GM23338 (cell line): ENCODE data around the gene MYOF. TPM values are rescaled to one million over a fixed set of nuclear protein-coding genes. Genes with fewer than 3 reads are reported as not detected.

Experiments
- ATAC-seq: fragments of 200-7000 bp; cut with Tn5 transposase; 3 replicates; pipeline ENCODE4 v1.9.1; 2020
- DNase-seq: peaks from one replicate; pipeline ENCODE4 v3.0.0-alpha.2; 2015; ENCODE audit warnings: low spot score
- H2AFZ ChIP-seq: fragments of 200-600 bp; sonication (generic); 2 replicates; pipeline ENCODE4 v1.8.0; 2016; ENCODE audit warnings: antibody characterized with exemption, mild to moderate bottlenecking, moderate library complexity
- H3F3A ChIP-seq: fragments of 200-600 bp; sonication (generic); replicated peaks from 2 replicates; pipeline ENCODE4 v1.8.0; 2017; ENCODE audit warnings: antibody characterized with exemption, mixed run types, low read depth
- H3K27ac ChIP-seq: fragments of 200-600 bp; sonication (generic); 2 replicates; pipeline ENCODE4 v1.6.1; 2016; ENCODE audit warnings: low read depth
- H3K27me3 ChIP-seq: fragments of 200-600 bp; sonication (generic); 2 replicates; pipeline ENCODE4 v1.8.0; 2016; ENCODE audit warnings: mild to moderate bottlenecking, mixed run types, moderate library complexity; ENCODE audit not compliant: insufficient read depth
- H3K36me3 ChIP-seq: fragments of 200-600 bp; sonication (generic); 2 replicates; pipeline ENCODE4 v1.8.0; 2016; ENCODE audit warnings: mild to moderate bottlenecking; ENCODE audit not compliant: insufficient read depth
- H3K4me1 ChIP-seq: fragments of 200-600 bp; sonication (generic); 2 replicates; pipeline ENCODE4 v1.8.0; 2016; ENCODE audit warnings: mild to moderate bottlenecking, moderate library complexity; ENCODE audit not compliant: insufficient read depth
- H3K4me2 ChIP-seq: fragments of 200-600 bp; sonication (generic); 2 replicates; pipeline ENCODE4 v1.7.1; 2017; ENCODE audit warnings: mixed run types
- H3K4me3 ChIP-seq: fragments of 200-600 bp; sonication (generic); 2 replicates; pipeline ENCODE4 v1.6.1; 2016; ENCODE audit warnings: mixed run types
- H3K79me2 ChIP-seq: fragments of 200-600 bp; sonication (generic); replicated peaks from 2 replicates; pipeline ENCODE4 v1.8.0; 2017; ENCODE audit warnings: mild to moderate bottlenecking; ENCODE audit not compliant: insufficient read depth
- H3K9me2 ChIP-seq: fragments of 200-600 bp; sonication (generic); 2 replicates; pipeline ENCODE4 v1.8.0; 2017; ENCODE audit not compliant: insufficient read depth
- H4K20me1 ChIP-seq: fragments of 200-600 bp; sonication (generic); replicated peaks from 2 replicates; pipeline ENCODE4 v1.8.0; 2017; ENCODE audit warnings: mild to moderate bottlenecking; ENCODE audit not compliant: insufficient read depth
- H3K27ac Mint-ChIP-seq: 2 replicates; pipeline ENCODE4 v1.8.0; 2020; ENCODE audit warnings: inconsistent platforms, mild to moderate bottlenecking, moderate library complexity, mixed read lengths
- H3K27me3 Mint-ChIP-seq: 3 replicates; pipeline ENCODE4 v1.8.0; 2022; ENCODE audit warnings: low read depth, mild to moderate bottlenecking, moderate library complexity, mixed read lengths, inconsistent platforms; ENCODE audit not compliant: insufficient read depth, poor library complexity
- H3K36me3 Mint-ChIP-seq: 3 replicates; pipeline ENCODE4 v1.8.0; 2021; ENCODE audit warnings: low read depth, mild to moderate bottlenecking, inconsistent platforms, moderate library complexity, mixed read lengths
- H3K4me1 Mint-ChIP-seq: 3 replicates; pipeline ENCODE4 v1.8.0; 2020; ENCODE audit warnings: mild to moderate bottlenecking, inconsistent platforms, mixed read lengths
- H3K4me3 Mint-ChIP-seq: 3 replicates; pipeline ENCODE4 v1.8.0; 2021; ENCODE audit warnings: moderate library complexity, mild to moderate bottlenecking, inconsistent platforms, mixed read lengths
- H3K9me3 Mint-ChIP-seq: 3 replicates; pipeline ENCODE4 v1.8.0; 2020; ENCODE audit warnings: moderate library complexity, mild to moderate bottlenecking, inconsistent platforms, mixed read lengths
- CREB1 ChIP-seq: fragments of 250-450 bp; sonication (Bioruptor Pico); IDR thresholded peaks from 2 replicates; pipeline ENCODE4 v1.5.0; 2020; ENCODE audit warnings: low read depth, mild to moderate bottlenecking, moderate library complexity
- POLR2AphosphoS5 ChIP-seq: IDR thresholded peaks from 2 replicates; pipeline ENCODE4 v1.6.1; 2016; ENCODE audit warnings: antibody characterized with exemption, low read depth
- STAT1 ChIP-seq: IDR thresholded peaks from one replicate; pipeline ENCODE4 v1.6.1; 2016; ENCODE audit warnings: antibody characterized with exemption; ENCODE audit not compliant: unreplicated experiment
- polyA plus RNA-seq: library from polyadenylated mRNA; unstranded; fragments of >200 nt; fragmentation: Nextera tagmentation; extraction: Ambion mirVana; gene quantifications from 2 replicates; pipeline ENCODE4 v1.2.1, GENCODE V29; 2016
- total RNA-seq: library from RNA; depleted of rRNA; stranded (reverse); fragments of >200 nt; shearing (Covaris generic); gene quantifications from 2 replicates; pipeline ENCODE4 v1.2.3, GENCODE V29; 2014
- TF ChIP-seq, protein P1 (sequence below), 2 experiments: fragments of 200-600 bp in 1 of 2; sonication (generic) in 1 of 2; conservative IDR thresholded peaks; 2 replicates each; pipeline versions ENCODE4 v1.5.1 to v1.6.1; 2016 to 2017; ENCODE audit warnings: antibody characterized with exemption in 2 of 2, low read depth in 2 of 2, mild to moderate bottlenecking in 2 of 2, moderate library complexity in 1 of 2
- TF ChIP-seq, protein P2 (sequence below): fragments of 250-450 bp; sonication (Bioruptor Pico); IDR thresholded peaks from 2 replicates; pipeline ENCODE4 v1.5.0; 2020; ENCODE audit warnings: mild to moderate bottlenecking, moderate library complexity

Gene MYOF
- total and polyA plus RNA-seq, 2 experiments from 2014 or later: 0.82 to 1.4 TPM

DNA sequence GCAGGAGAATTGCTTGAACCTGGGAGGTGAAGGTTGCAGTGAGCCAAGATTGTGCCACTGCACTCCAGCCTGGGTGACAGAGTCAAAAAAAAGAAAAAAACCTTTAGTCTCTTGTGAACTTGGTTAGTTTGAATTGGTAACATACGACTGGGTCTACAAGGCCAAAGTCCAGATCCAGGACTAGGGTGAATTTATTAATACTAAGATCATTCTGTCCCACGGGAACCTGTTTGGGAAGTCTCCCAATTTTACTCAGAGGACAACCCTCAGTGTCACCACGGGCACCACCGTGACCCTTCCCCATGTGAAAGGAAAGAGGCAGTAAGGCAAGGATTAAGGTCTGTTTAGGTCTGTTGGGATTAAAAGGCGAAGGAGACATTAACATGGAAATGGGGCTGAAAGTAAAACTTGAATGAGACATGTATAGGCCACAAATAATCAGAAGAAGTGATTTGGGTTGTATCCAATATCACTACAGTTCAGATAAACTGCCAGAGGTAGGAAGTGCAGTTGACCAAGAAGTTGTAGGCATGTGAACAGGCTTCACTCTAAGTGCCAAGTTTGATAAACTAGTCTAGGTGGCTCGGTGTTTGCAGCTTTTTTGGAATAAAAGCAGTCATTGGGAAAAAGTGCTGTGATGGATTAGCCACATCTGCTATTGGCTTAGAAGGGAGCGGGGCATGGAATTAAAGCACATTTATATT is 30.7 kb downstream of the MYOF start:
- Mint-ChIP-seq H3K4me3 (no peak overlapping the region), H3K27me3 (peaks cover 9% of the 10 kb centered on the region), H3K4me1 (peaks cover 6% of the 10 kb centered on the region), H3K27ac (no peak overlapping the region), H3K36me3 (no peaks in the 10 kb centered on the region), H3K9me3 (no peaks in the 10 kb centered on the region)
- Histone ChIP-seq H3K36me3 (no peaks in the 10 kb centered on the region), H3K4me1 (peaks cover 5% of the 10 kb centered on the region; the same call in 1 of the 2 replicates), H3K79me2 (no peaks in the 10 kb centered on the region), H3F3A (no peaks in the 10 kb centered on the region), H3K4me2 (no peak overlapping the region), H3K27me3 (no peaks in the 10 kb centered on the region), H3K4me3 (no peak overlapping the region), H3K27ac (no peak overlapping the region), H3K9me2 (no peaks in the 10 kb centered on the region), H2AFZ (peak overlapping the region; percentile 59), H4K20me1 (no peaks in the 10 kb centered on the region)
- TF ChIP-seq STAT1 (no peak), POLR2AphosphoS5 (no peak), CREB1 (no peak)
- TF ChIP-seq, protein P1, sequence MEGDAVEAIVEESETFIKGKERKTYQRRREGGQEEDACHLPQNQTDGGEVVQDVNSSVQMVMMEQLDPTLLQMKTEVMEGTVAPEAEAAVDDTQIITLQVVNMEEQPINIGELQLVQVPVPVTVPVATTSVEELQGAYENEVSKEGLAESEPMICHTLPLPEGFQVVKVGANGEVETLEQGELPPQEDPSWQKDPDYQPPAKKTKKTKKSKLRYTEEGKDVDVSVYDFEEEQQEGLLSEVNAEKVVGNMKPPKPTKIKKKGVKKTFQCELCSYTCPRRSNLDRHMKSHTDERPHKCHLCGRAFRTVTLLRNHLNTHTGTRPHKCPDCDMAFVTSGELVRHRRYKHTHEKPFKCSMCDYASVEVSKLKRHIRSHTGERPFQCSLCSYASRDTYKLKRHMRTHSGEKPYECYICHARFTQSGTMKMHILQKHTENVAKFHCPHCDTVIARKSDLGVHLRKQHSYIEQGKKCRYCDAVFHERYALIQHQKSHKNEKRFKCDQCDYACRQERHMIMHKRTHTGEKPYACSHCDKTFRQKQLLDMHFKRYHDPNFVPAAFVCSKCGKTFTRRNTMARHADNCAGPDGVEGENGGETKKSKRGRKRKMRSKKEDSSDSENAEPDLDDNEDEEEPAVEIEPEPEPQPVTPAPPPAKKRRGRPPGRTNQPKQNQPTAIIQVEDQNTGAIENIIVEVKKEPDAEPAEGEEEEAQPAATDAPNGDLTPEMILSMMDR (conservative IDR thresholded peaks at IDR 0.05; ENCODE audit: low read depth in 2 of 2): no peak
- TF ChIP-seq, protein P2, sequence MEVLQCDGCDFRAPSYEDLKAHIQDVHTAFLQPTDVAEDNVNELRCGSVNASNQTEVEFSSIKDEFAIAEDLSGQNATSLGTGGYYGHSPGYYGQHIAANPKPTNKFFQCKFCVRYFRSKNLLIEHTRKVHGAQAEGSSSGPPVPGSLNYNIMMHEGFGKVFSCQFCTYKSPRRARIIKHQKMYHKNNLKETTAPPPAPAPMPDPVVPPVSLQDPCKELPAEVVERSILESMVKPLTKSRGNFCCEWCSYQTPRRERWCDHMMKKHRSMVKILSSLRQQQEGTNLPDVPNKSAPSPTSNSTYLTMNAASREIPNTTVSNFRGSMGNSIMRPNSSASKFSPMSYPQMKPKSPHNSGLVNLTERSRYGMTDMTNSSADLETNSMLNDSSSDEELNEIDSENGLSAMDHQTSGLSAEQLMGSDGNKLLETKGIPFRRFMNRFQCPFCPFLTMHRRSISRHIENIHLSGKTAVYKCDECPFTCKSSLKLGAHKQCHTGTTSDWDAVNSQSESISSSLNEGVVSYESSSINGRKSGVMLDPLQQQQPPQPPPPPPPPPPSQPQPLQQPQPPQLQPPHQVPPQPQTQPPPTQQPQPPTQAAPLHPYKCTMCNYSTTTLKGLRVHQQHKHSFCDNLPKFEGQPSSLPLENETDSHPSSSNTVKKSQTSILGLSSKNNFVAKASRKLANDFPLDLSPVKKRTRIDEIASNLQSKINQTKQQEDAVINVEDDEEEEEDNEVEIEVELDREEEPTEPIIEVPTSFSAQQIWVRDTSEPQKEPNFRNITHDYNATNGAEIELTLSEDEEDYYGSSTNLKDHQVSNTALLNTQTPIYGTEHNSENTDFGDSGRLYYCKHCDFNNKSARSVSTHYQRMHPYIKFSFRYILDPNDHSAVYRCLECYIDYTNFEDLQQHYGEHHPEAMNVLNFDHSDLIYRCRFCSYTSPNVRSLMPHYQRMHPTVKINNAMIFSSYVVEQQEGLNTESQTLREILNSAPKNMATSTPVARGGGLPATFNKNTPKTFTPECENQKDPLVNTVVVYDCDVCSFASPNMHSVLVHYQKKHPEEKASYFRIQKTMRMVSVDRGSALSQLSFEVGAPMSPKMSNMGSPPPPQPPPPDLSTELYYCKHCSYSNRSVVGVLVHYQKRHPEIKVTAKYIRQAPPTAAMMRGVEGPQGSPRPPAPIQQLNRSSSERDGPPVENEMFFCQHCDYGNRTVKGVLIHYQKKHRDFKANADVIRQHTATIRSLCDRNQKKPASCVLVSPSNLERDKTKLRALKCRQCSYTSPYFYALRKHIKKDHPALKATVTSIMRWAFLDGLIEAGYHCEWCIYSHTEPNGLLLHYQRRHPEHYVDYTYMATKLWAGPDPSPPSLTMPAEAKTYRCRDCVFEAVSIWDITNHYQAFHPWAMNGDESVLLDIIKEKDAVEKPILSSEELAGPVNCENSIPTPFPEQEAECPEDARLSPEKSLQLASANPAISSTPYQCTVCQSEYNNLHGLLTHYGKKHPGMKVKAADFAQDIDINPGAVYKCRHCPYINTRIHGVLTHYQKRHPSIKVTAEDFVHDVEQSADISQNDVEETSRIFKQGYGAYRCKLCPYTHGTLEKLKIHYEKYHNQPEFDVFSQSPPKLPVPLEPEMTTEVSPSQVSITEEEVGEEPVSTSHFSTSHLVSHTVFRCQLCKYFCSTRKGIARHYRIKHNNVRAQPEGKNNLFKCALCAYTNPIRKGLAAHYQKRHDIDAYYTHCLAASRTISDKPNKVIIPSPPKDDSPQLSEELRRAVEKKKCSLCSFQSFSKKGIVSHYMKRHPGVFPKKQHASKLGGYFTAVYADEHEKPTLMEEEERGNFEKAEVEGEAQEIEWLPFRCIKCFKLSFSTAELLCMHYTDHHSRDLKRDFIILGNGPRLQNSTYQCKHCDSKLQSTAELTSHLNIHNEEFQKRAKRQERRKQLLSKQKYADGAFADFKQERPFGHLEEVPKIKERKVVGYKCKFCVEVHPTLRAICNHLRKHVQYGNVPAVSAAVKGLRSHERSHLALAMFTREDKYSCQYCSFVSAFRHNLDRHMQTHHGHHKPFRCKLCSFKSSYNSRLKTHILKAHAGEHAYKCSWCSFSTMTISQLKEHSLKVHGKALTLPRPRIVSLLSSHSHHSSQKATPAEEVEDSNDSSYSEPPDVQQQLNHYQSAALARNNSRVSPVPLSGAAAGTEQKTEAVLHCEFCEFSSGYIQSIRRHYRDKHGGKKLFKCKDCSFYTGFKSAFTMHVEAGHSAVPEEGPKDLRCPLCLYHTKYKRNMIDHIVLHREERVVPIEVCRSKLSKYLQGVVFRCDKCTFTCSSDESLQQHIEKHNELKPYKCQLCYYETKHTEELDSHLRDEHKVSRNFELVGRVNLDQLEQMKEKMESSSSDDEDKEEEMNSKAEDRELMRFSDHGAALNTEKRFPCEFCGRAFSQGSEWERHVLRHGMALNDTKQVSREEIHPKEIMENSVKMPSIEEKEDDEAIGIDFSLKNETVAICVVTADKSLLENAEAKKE: no peak
- ATAC-seq: no peak
- DNase-seq: no peak
